Neural cell (in vitro differentiated cells): ENCODE data around the gene ICA1. TPM values are rescaled to one million over a fixed set of nuclear protein-coding genes. Genes with fewer than 3 reads are reported as not detected.

Source experiments
- H2AFZ ChIP-seq: fragments of 200-600, 300-800 bp; sonication (generic), shearing (Covaris generic); 2 replicates; pipeline ENCODE4 v1.6.0; 2014; ENCODE audit warnings: low read depth, mild to moderate bottlenecking, antibody characterized with exemption, low read length, moderate library complexity
- H3F3A ChIP-seq: fragments of 200-600 bp; shearing (Covaris generic); 2 replicates; pipeline ENCODE4 v1.6.1; 2016; ENCODE audit warnings: mild to moderate bottlenecking, moderate library complexity, mixed read lengths, antibody characterized with exemption, low read length; ENCODE audit not compliant: insufficient read depth, poor library complexity, severe bottlenecking
- H3K27ac ChIP-seq: fragments of 200-600, 300-800 bp; sonication (generic), shearing (Covaris generic); 2 replicates; pipeline ENCODE4 v1.5.1; 2014; ENCODE audit warnings: mild to moderate bottlenecking, low read length, moderate library complexity
- H3K27me3 ChIP-seq: fragments of 300-800, 200-600 bp; sonication (generic), shearing (Covaris generic); 2 replicates; pipeline ENCODE4 v1.6.0; 2014; ENCODE audit warnings: mild to moderate bottlenecking, low read depth, low read length, moderate library complexity; ENCODE audit not compliant: insufficient read depth
- H3K36me3 ChIP-seq: fragments of 300-800, 200-600 bp; sonication (generic), shearing (Covaris generic); 2 replicates; pipeline ENCODE4 v1.5.1; 2014; ENCODE audit warnings: mild to moderate bottlenecking, antibody characterized with exemption, low read length, moderate library complexity; ENCODE audit not compliant: insufficient read depth
- H3K4me2 ChIP-seq: fragments of 300-800, 200-600 bp; sonication (generic), shearing (Covaris generic); 2 replicates; pipeline ENCODE4 v1.6.0; 2014; ENCODE audit warnings: mild to moderate bottlenecking, low read length
- H3K4me3 ChIP-seq: fragments of 300-800, 200-600 bp; sonication (generic), shearing (Covaris generic); 2 replicates; pipeline ENCODE4 v1.5.1; 2014; ENCODE audit warnings: mild to moderate bottlenecking, low read length, moderate library complexity
- H3K79me2 ChIP-seq: fragments of 200-600 bp; shearing (Covaris generic); replicated peaks from 2 replicates; pipeline ENCODE4 v1.6.0; 2014; ENCODE audit warnings: mild to moderate bottlenecking, low read length, moderate library complexity; ENCODE audit not compliant: insufficient read depth
- H3K9ac ChIP-seq: fragments of 300-800, 200-600 bp; sonication (generic), shearing (Covaris generic); 2 replicates; pipeline ENCODE4 v1.6.1; 2016; ENCODE audit warnings: mild to moderate bottlenecking, low read length, mixed read lengths
- H3K9me2 ChIP-seq: fragments of 200-600 bp; shearing (Covaris generic); 2 replicates; pipeline ENCODE4 v1.6.1; 2016; ENCODE audit warnings: mild to moderate bottlenecking, low read length, mixed read lengths; ENCODE audit not compliant: insufficient read depth
- H3K9me3 ChIP-seq: fragments of 200-600, 300-800 bp; sonication (generic), shearing (Covaris generic); 2 replicates; pipeline ENCODE4 v1.6.1; 2016; ENCODE audit warnings: mild to moderate bottlenecking, mixed run types, low read length, moderate library complexity, mixed read lengths
- H4K20me1 ChIP-seq: fragments of 200-600 bp; shearing (Covaris generic); 2 replicates; pipeline ENCODE4 v1.6.1; 2016; ENCODE audit warnings: mild to moderate bottlenecking, mixed run types; ENCODE audit not compliant: insufficient read depth
- EP300 ChIP-seq: fragments of 450-650 bp; conservative IDR thresholded peaks from 2 replicates; pipeline ENCODE4 v1.6.1; 2014; ENCODE audit warnings: antibody characterized with exemption, mild to moderate bottlenecking, moderate library complexity; ENCODE audit not compliant: poor library complexity, severe bottlenecking
- EZH2 ChIP-seq: fragments of 200-600, 300-800 bp; shearing (Covaris generic), sonication (generic); IDR thresholded peaks from 2 replicates; pipeline ENCODE4 v1.6.1; 2014; ENCODE audit warnings: antibody characterized with exemption, low read length, borderline replicate concordance, mild to moderate bottlenecking; ENCODE audit not compliant: insufficient read depth, poor library complexity, severe bottlenecking
- MXI1 ChIP-seq: fragments of 450-650 bp; conservative IDR thresholded peaks from 2 replicates; pipeline ENCODE4 v1.6.1; 2014; ENCODE audit warnings: antibody characterized with exemption, mild to moderate bottlenecking; ENCODE audit not compliant: poor library complexity, severe bottlenecking
- POLR2AphosphoS5 ChIP-seq: IDR thresholded peaks from 2 replicates; pipeline ENCODE4 v1.6.1; 2012
- RAD21 ChIP-seq: fragments of 450-650 bp; conservative IDR thresholded peaks from 2 replicates; pipeline ENCODE4 v1.6.1; 2014; ENCODE audit warnings: antibody characterized with exemption, mild to moderate bottlenecking, moderate library complexity
- SMC3 ChIP-seq: fragments of 450-650 bp; conservative IDR thresholded peaks from 2 replicates; pipeline ENCODE4 v1.6.1; 2014; ENCODE audit warnings: antibody characterized with exemption, mild to moderate bottlenecking, moderate library complexity; ENCODE audit not compliant: poor library complexity
- TAF1 ChIP-seq: IDR thresholded peaks from 2 replicates; pipeline ENCODE4 v1.6.1; 2012; ENCODE audit warnings: low read depth
- polyA plus RNA-seq: library from polyadenylated mRNA; depleted of rRNA; stranded (reverse); fragments of >200 nt; gene quantifications from 2 replicates; pipeline ENCODE4 v1.2.3, GENCODE V29; 2014
- TF ChIP-seq, protein P1 (sequence below): IDR thresholded peaks from 2 replicates; pipeline ENCODE4 v1.6.1; 2012; ENCODE audit warnings: borderline replicate concordance
- TF ChIP-seq, protein P2 (sequence below): fragments of 450-650 bp; IDR thresholded peaks from 2 replicates; pipeline ENCODE4 v1.5.1; 2014; ENCODE audit warnings: antibody characterized with exemption, mild to moderate bottlenecking, moderate library complexity; ENCODE audit not compliant: poor library complexity, severe bottlenecking

Gene ICA1
- polyA plus RNA-seq, 1 donor from 2014 or later: 18.6 TPM

DNA sequence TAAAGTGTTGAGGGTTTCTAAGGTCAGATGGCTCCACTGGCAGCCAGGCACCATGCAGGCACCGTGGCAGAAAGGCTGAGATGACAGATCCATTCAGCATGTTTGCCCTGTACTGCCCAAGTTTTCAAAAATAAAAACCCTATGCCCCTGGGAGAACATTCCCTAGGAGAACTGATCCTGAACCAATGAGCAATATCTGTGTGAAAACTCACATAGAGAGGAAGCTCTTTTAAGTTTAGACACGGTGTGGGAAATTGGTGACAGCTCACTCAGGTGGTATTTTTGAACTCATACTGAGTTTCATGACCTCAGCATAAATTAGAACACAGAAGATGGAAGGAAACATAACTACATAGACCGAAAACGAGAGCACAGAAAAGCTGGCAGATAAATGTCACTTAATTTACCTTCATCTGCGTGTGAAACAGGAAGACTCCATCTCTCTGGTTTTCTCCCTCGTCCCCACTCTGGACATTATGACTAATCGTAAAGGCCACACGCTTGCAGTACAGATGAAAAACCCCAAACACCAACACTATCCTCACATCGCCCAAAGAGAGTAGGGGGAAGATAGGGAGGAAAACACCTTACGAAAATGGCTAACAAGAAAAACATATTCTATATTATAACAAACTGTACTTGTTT is 127.8 kb downstream of the ICA1 start:
- Histone ChIP-seq H3K27me3 (no peaks in the 10 kb centered on the region), H3K4me2 (no peak overlapping the region), H3K27ac (no peak overlapping the region), H3K36me3 (no peaks in the 10 kb centered on the region), H2AFZ (no peak overlapping the region), H3K9me3 (no peaks in the 10 kb centered on the region), H3K4me3 (no peak overlapping the region), H3K9ac (no peak overlapping the region), H3K79me2 (no peaks in the 10 kb centered on the region), H4K20me1 (no peaks in the 10 kb centered on the region), H3K9me2 (no peaks in the 10 kb centered on the region), H3F3A (no peaks in the 10 kb centered on the region)
- no peak for TF ChIP-seq POLR2AphosphoS5
- TF ChIP-seq, protein P1, sequence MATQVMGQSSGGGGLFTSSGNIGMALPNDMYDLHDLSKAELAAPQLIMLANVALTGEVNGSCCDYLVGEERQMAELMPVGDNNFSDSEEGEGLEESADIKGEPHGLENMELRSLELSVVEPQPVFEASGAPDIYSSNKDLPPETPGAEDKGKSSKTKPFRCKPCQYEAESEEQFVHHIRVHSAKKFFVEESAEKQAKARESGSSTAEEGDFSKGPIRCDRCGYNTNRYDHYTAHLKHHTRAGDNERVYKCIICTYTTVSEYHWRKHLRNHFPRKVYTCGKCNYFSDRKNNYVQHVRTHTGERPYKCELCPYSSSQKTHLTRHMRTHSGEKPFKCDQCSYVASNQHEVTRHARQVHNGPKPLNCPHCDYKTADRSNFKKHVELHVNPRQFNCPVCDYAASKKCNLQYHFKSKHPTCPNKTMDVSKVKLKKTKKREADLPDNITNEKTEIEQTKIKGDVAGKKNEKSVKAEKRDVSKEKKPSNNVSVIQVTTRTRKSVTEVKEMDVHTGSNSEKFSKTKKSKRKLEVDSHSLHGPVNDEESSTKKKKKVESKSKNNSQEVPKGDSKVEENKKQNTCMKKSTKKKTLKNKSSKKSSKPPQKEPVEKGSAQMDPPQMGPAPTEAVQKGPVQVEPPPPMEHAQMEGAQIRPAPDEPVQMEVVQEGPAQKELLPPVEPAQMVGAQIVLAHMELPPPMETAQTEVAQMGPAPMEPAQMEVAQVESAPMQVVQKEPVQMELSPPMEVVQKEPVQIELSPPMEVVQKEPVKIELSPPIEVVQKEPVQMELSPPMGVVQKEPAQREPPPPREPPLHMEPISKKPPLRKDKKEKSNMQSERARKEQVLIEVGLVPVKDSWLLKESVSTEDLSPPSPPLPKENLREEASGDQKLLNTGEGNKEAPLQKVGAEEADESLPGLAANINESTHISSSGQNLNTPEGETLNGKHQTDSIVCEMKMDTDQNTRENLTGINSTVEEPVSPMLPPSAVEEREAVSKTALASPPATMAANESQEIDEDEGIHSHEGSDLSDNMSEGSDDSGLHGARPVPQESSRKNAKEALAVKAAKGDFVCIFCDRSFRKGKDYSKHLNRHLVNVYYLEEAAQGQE: no peak
- TF ChIP-seq SMC3: no peak
- TF ChIP-seq, protein P2, sequence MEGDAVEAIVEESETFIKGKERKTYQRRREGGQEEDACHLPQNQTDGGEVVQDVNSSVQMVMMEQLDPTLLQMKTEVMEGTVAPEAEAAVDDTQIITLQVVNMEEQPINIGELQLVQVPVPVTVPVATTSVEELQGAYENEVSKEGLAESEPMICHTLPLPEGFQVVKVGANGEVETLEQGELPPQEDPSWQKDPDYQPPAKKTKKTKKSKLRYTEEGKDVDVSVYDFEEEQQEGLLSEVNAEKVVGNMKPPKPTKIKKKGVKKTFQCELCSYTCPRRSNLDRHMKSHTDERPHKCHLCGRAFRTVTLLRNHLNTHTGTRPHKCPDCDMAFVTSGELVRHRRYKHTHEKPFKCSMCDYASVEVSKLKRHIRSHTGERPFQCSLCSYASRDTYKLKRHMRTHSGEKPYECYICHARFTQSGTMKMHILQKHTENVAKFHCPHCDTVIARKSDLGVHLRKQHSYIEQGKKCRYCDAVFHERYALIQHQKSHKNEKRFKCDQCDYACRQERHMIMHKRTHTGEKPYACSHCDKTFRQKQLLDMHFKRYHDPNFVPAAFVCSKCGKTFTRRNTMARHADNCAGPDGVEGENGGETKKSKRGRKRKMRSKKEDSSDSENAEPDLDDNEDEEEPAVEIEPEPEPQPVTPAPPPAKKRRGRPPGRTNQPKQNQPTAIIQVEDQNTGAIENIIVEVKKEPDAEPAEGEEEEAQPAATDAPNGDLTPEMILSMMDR: no peak
- TF ChIP-seq RAD21: no peak
- no peak for TF ChIP-seq MXI1
- TF ChIP-seq EZH2: no peak

DNA sequence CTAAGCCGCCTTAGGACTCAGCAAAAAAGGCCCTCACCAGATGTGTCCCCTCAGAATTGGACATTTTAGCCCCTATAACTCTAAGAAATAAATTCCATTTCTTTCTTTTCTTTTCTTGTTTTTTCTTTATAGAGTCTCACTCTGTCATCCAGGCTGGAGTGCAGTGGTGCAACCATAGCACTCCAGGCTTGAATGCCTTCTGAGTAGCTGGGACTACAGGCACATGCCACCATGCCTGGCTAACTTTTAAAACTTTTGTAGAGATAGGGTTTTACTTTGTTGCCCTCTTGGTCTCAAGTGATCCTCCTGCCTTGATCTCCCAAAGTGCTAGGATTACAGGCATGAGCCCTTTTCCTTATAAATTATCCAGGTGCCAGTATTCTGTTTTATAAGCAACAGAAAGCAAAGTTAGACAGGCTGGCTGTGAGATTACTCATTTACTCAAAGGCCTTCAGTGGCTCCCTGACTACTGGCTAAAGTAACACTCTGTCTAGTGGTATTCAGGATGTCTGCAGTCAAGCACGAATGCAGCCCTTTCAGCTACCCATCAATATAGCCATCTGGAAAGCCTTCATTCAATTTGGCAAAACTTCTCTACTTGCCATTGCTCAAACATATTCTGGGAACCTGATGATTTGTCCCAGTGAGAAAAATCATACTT is 128.6 kb downstream of the ICA1 start:
- H3K36me3 ChIP-seq: no peaks in the 10 kb centered on the region
- H4K20me1 ChIP-seq: no peaks in the 10 kb centered on the region
- TF ChIP-seq, protein P2: no peak
- TF ChIP-seq EZH2 (no peak), TAF1 (no peak), POLR2AphosphoS5 (no peak), EP300 (no peak), RAD21 (no peak), MXI1 (no peak), SMC3 (no peak)
- TF ChIP-seq, protein P1: no peak
- no peaks in the 10 kb centered on the region for H3F3A ChIP-seq
- no peaks in the 10 kb centered on the region for H3K9me2 ChIP-seq
- no peaks in the 10 kb centered on the region for H3K9me3 ChIP-seq
- no peak overlapping the region for H2AFZ ChIP-seq
- H3K4me2 ChIP-seq: no peak overlapping the region
- H3K27ac ChIP-seq: no peak overlapping the region
- H3K4me3 ChIP-seq: no peak overlapping the region
- no peaks in the 10 kb centered on the region for H3K27me3 ChIP-seq
- no peak overlapping the region for H3K9ac ChIP-seq
- no peaks in the 10 kb centered on the region for H3K79me2 ChIP-seq
